GM23338 (cell line): Measurements from ENCODE around the gene SYNDIG1. TPM values are rescaled to one million over a fixed set of nuclear protein-coding genes. Genes with fewer than 3 reads are reported as not detected.

ENCODE experiments used
- ATAC-seq: fragments of 200-7000 bp; cut with Tn5 transposase; 3 replicates; pipeline ENCODE4 v1.9.1; 2020
- DNase-seq: peaks from one replicate; pipeline ENCODE4 v3.0.0-alpha.2; 2015; ENCODE audit warnings: low spot score
- H2AFZ ChIP-seq: fragments of 200-600 bp; sonication (generic); 2 replicates; pipeline ENCODE4 v1.8.0; 2016; ENCODE audit warnings: antibody characterized with exemption, mild to moderate bottlenecking, moderate library complexity
- H3F3A ChIP-seq: fragments of 200-600 bp; sonication (generic); replicated peaks from 2 replicates; pipeline ENCODE4 v1.8.0; 2017; ENCODE audit warnings: antibody characterized with exemption, mixed run types, low read depth
- H3K27ac ChIP-seq: fragments of 200-600 bp; sonication (generic); 2 replicates; pipeline ENCODE4 v1.6.1; 2016; ENCODE audit warnings: low read depth
- H3K27me3 ChIP-seq: fragments of 200-600 bp; sonication (generic); 2 replicates; pipeline ENCODE4 v1.8.0; 2016; ENCODE audit warnings: mild to moderate bottlenecking, mixed run types, moderate library complexity; ENCODE audit not compliant: insufficient read depth
- H3K36me3 ChIP-seq: fragments of 200-600 bp; sonication (generic); 2 replicates; pipeline ENCODE4 v1.8.0; 2016; ENCODE audit warnings: mild to moderate bottlenecking; ENCODE audit not compliant: insufficient read depth
- H3K4me1 ChIP-seq: fragments of 200-600 bp; sonication (generic); 2 replicates; pipeline ENCODE4 v1.8.0; 2016; ENCODE audit warnings: mild to moderate bottlenecking, moderate library complexity; ENCODE audit not compliant: insufficient read depth
- H3K4me2 ChIP-seq: fragments of 200-600 bp; sonication (generic); 2 replicates; pipeline ENCODE4 v1.7.1; 2017; ENCODE audit warnings: mixed run types
- H3K4me3 ChIP-seq: fragments of 200-600 bp; sonication (generic); 2 replicates; pipeline ENCODE4 v1.6.1; 2016; ENCODE audit warnings: mixed run types
- H3K79me2 ChIP-seq: fragments of 200-600 bp; sonication (generic); replicated peaks from 2 replicates; pipeline ENCODE4 v1.8.0; 2017; ENCODE audit warnings: mild to moderate bottlenecking; ENCODE audit not compliant: insufficient read depth
- H3K9me2 ChIP-seq: fragments of 200-600 bp; sonication (generic); 2 replicates; pipeline ENCODE4 v1.8.0; 2017; ENCODE audit not compliant: insufficient read depth
- H4K20me1 ChIP-seq: fragments of 200-600 bp; sonication (generic); replicated peaks from 2 replicates; pipeline ENCODE4 v1.8.0; 2017; ENCODE audit warnings: mild to moderate bottlenecking; ENCODE audit not compliant: insufficient read depth
- H3K27ac Mint-ChIP-seq: 2 replicates; pipeline ENCODE4 v1.8.0; 2020; ENCODE audit warnings: inconsistent platforms, mild to moderate bottlenecking, moderate library complexity, mixed read lengths
- H3K27me3 Mint-ChIP-seq: 3 replicates; pipeline ENCODE4 v1.8.0; 2022; ENCODE audit warnings: low read depth, mild to moderate bottlenecking, moderate library complexity, mixed read lengths, inconsistent platforms; ENCODE audit not compliant: insufficient read depth, poor library complexity
- H3K36me3 Mint-ChIP-seq: 3 replicates; pipeline ENCODE4 v1.8.0; 2021; ENCODE audit warnings: low read depth, mild to moderate bottlenecking, inconsistent platforms, moderate library complexity, mixed read lengths
- H3K4me1 Mint-ChIP-seq: 3 replicates; pipeline ENCODE4 v1.8.0; 2020; ENCODE audit warnings: mild to moderate bottlenecking, inconsistent platforms, mixed read lengths
- H3K4me3 Mint-ChIP-seq: 3 replicates; pipeline ENCODE4 v1.8.0; 2021; ENCODE audit warnings: moderate library complexity, mild to moderate bottlenecking, inconsistent platforms, mixed read lengths
- H3K9me3 Mint-ChIP-seq: 3 replicates; pipeline ENCODE4 v1.8.0; 2020; ENCODE audit warnings: moderate library complexity, mild to moderate bottlenecking, inconsistent platforms, mixed read lengths
- CREB1 ChIP-seq: fragments of 250-450 bp; sonication (Bioruptor Pico); IDR thresholded peaks from 2 replicates; pipeline ENCODE4 v1.5.0; 2020; ENCODE audit warnings: low read depth, mild to moderate bottlenecking, moderate library complexity
- EZH2 ChIP-seq: fragments of 200-600 bp; sonication (generic); IDR thresholded peaks from one replicate; pipeline ENCODE4 v1.8.0; 2017; ENCODE audit warnings: antibody characterized with exemption, mild to moderate bottlenecking, low read depth; ENCODE audit not compliant: unreplicated experiment
- EZH2phosphoT487 ChIP-seq: fragments of 200-600 bp; sonication (generic); IDR thresholded peaks from one replicate; pipeline ENCODE4 v1.8.1; 2018; ENCODE audit warnings: antibody characterized with exemption; ENCODE audit not compliant: unreplicated experiment
- JUNB ChIP-seq: IDR thresholded peaks from one replicate; pipeline ENCODE4 v1.6.1; 2016; ENCODE audit warnings: antibody characterized with exemption; ENCODE audit not compliant: unreplicated experiment
- POLR2AphosphoS5 ChIP-seq: IDR thresholded peaks from 2 replicates; pipeline ENCODE4 v1.6.1; 2016; ENCODE audit warnings: antibody characterized with exemption, low read depth
- ZNF114 ChIP-seq: fragments of 250-450 bp; sonication (Bioruptor Pico); IDR thresholded peaks from 2 replicates; pipeline ENCODE4 v1.5.0; 2020; ENCODE audit warnings: mild to moderate bottlenecking, moderate library complexity
- ZNF331 ChIP-seq: fragments of 250-450 bp; sonication (Bioruptor Pico); IDR thresholded peaks from 2 replicates; pipeline ENCODE4 v1.5.0; 2020; ENCODE audit warnings: low read depth, mild to moderate bottlenecking, moderate library complexity
- polyA plus RNA-seq: library from polyadenylated mRNA; unstranded; fragments of >200 nt; fragmentation: Nextera tagmentation; extraction: Ambion mirVana; gene quantifications from 2 replicates; pipeline ENCODE4 v1.2.1, GENCODE V29; 2016
- total RNA-seq: library from RNA; depleted of rRNA; stranded (reverse); fragments of >200 nt; shearing (Covaris generic); gene quantifications from 2 replicates; pipeline ENCODE4 v1.2.3, GENCODE V29; 2014
- TF ChIP-seq, protein P1 (sequence below): fragments of 250-450 bp; sonication (Bioruptor Pico); IDR thresholded peaks from 2 replicates; pipeline ENCODE4 v1.5.0; 2020; ENCODE audit warnings: mild to moderate bottlenecking, moderate library complexity
- TF ChIP-seq, protein P2 (sequence below): IDR thresholded peaks from one replicate; pipeline ENCODE4 v1.6.1; 2018; ENCODE audit warnings: antibody characterized with exemption; ENCODE audit not compliant: unreplicated experiment
- TF ChIP-seq, protein P3 (sequence below): IDR thresholded peaks from 2 replicates; pipeline ENCODE4 v1.6.1; 2016; ENCODE audit warnings: antibody characterized with exemption

SYNDIG1 gene
- total and polyA plus RNA-seq, 2 experiments from 2014 or later = 2.8 to 4.8 TPM

- TF ChIP-seq CREB1 (CRISPR knock-in tag) = no peak
Observed at GRCh38 chr20:24667689-24668383, 198.4 kb downstream of the SYNDIG1 start (continued).

DNA sequence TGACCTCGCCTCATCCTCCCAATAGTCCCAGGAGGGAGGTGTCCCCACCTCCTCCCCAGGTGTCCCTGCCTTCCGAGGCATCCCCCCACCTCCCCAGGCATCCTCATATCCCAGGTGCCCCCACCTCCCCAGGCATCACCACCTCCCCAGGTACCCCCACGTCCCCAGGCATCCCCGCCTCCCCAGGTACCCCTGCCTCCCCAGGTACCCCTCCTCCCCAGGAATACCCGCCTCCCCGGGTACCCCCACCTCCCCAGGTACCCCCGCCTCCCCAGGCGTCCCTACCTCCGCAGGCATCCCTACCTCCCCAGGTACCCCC is 198.9 kb downstream of the SYNDIG1 start:
- no peaks in the 10 kb centered on the region for H3K4me1 ChIP-seq
- no peaks in the 10 kb centered on the region for H3K9me2 ChIP-seq
- peaks cover 4% of the 10 kb centered on the region for H3K27me3 Mint-ChIP-seq
- H3K4me1 Mint-ChIP-seq = peaks cover 6% of the 10 kb centered on the region; the same call in 1 of the 3 replicates
- no peak overlapping the region for H3K4me3 Mint-ChIP-seq
- no peaks in the 10 kb centered on the region for H3K36me3 ChIP-seq
- H3K79me2 ChIP-seq = no peaks in the 10 kb centered on the region
- H3K4me3 ChIP-seq = no peak overlapping the region
- ATAC-seq (no peak), DNase-seq (no peak)
- no peak overlapping the region for H2AFZ ChIP-seq
- H3K36me3 Mint-ChIP-seq = no peaks in the 10 kb centered on the region
- no peaks in the 10 kb centered on the region for H3K27me3 ChIP-seq
- H3K9me3 Mint-ChIP-seq = no peaks in the 10 kb centered on the region; the same call in 2 of the 3 replicates
- no peak overlapping the region for H3K4me2 ChIP-seq
- no peak overlapping the region for H3K27ac Mint-ChIP-seq
- no peak overlapping the region for H3K27ac ChIP-seq
- no peaks in the 10 kb centered on the region for H4K20me1 ChIP-seq
- no peaks in the 10 kb centered on the region for H3F3A ChIP-seq
- TF ChIP-seq, protein P1, sequence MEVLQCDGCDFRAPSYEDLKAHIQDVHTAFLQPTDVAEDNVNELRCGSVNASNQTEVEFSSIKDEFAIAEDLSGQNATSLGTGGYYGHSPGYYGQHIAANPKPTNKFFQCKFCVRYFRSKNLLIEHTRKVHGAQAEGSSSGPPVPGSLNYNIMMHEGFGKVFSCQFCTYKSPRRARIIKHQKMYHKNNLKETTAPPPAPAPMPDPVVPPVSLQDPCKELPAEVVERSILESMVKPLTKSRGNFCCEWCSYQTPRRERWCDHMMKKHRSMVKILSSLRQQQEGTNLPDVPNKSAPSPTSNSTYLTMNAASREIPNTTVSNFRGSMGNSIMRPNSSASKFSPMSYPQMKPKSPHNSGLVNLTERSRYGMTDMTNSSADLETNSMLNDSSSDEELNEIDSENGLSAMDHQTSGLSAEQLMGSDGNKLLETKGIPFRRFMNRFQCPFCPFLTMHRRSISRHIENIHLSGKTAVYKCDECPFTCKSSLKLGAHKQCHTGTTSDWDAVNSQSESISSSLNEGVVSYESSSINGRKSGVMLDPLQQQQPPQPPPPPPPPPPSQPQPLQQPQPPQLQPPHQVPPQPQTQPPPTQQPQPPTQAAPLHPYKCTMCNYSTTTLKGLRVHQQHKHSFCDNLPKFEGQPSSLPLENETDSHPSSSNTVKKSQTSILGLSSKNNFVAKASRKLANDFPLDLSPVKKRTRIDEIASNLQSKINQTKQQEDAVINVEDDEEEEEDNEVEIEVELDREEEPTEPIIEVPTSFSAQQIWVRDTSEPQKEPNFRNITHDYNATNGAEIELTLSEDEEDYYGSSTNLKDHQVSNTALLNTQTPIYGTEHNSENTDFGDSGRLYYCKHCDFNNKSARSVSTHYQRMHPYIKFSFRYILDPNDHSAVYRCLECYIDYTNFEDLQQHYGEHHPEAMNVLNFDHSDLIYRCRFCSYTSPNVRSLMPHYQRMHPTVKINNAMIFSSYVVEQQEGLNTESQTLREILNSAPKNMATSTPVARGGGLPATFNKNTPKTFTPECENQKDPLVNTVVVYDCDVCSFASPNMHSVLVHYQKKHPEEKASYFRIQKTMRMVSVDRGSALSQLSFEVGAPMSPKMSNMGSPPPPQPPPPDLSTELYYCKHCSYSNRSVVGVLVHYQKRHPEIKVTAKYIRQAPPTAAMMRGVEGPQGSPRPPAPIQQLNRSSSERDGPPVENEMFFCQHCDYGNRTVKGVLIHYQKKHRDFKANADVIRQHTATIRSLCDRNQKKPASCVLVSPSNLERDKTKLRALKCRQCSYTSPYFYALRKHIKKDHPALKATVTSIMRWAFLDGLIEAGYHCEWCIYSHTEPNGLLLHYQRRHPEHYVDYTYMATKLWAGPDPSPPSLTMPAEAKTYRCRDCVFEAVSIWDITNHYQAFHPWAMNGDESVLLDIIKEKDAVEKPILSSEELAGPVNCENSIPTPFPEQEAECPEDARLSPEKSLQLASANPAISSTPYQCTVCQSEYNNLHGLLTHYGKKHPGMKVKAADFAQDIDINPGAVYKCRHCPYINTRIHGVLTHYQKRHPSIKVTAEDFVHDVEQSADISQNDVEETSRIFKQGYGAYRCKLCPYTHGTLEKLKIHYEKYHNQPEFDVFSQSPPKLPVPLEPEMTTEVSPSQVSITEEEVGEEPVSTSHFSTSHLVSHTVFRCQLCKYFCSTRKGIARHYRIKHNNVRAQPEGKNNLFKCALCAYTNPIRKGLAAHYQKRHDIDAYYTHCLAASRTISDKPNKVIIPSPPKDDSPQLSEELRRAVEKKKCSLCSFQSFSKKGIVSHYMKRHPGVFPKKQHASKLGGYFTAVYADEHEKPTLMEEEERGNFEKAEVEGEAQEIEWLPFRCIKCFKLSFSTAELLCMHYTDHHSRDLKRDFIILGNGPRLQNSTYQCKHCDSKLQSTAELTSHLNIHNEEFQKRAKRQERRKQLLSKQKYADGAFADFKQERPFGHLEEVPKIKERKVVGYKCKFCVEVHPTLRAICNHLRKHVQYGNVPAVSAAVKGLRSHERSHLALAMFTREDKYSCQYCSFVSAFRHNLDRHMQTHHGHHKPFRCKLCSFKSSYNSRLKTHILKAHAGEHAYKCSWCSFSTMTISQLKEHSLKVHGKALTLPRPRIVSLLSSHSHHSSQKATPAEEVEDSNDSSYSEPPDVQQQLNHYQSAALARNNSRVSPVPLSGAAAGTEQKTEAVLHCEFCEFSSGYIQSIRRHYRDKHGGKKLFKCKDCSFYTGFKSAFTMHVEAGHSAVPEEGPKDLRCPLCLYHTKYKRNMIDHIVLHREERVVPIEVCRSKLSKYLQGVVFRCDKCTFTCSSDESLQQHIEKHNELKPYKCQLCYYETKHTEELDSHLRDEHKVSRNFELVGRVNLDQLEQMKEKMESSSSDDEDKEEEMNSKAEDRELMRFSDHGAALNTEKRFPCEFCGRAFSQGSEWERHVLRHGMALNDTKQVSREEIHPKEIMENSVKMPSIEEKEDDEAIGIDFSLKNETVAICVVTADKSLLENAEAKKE (CRISPR knock-in tag) = no peak
- no peak for TF ChIP-seq ZNF114 (CRISPR knock-in tag)
- TF ChIP-seq, protein P2, sequence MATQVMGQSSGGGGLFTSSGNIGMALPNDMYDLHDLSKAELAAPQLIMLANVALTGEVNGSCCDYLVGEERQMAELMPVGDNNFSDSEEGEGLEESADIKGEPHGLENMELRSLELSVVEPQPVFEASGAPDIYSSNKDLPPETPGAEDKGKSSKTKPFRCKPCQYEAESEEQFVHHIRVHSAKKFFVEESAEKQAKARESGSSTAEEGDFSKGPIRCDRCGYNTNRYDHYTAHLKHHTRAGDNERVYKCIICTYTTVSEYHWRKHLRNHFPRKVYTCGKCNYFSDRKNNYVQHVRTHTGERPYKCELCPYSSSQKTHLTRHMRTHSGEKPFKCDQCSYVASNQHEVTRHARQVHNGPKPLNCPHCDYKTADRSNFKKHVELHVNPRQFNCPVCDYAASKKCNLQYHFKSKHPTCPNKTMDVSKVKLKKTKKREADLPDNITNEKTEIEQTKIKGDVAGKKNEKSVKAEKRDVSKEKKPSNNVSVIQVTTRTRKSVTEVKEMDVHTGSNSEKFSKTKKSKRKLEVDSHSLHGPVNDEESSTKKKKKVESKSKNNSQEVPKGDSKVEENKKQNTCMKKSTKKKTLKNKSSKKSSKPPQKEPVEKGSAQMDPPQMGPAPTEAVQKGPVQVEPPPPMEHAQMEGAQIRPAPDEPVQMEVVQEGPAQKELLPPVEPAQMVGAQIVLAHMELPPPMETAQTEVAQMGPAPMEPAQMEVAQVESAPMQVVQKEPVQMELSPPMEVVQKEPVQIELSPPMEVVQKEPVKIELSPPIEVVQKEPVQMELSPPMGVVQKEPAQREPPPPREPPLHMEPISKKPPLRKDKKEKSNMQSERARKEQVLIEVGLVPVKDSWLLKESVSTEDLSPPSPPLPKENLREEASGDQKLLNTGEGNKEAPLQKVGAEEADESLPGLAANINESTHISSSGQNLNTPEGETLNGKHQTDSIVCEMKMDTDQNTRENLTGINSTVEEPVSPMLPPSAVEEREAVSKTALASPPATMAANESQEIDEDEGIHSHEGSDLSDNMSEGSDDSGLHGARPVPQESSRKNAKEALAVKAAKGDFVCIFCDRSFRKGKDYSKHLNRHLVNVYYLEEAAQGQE = no peak
- TF ChIP-seq, protein P3, sequence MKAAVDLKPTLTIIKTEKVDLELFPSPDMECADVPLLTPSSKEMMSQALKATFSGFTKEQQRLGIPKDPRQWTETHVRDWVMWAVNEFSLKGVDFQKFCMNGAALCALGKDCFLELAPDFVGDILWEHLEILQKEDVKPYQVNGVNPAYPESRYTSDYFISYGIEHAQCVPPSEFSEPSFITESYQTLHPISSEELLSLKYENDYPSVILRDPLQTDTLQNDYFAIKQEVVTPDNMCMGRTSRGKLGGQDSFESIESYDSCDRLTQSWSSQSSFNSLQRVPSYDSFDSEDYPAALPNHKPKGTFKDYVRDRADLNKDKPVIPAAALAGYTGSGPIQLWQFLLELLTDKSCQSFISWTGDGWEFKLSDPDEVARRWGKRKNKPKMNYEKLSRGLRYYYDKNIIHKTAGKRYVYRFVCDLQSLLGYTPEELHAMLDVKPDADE = no peak
- TF ChIP-seq EZH2 = no peak
- TF ChIP-seq POLR2AphosphoS5 = no peak
- TF ChIP-seq EZH2phosphoT487 = no peak
- TF ChIP-seq JUNB = no peak
- TF ChIP-seq ZNF331 (CRISPR knock-in tag) = no peak
